Measurements from ENCODE around the gene KATNA1. TPM values are rescaled to one million over a fixed set of nuclear protein-coding genes. Genes with fewer than 3 reads are reported as not detected.
A peak's percentile ranks its signal among the peaks of the same experiment; 100 is the strongest.

Gene KATNA1
- total and polyA plus RNA-seq, 9 of the 15 experiments (the other 6 are each of a cell fraction or from before 2014, with no cell fraction given) = 22.5 to 76.9 (median 45.0) TPM

- TF ChIP-seq MNT (conservative IDR thresholded peaks at IDR 0.05) (peak in 1 of 2 experiments; percentile 38; a peak in 2 of 4 replicates), FOXO4 (CRISPR knock-in tag; IDR thresholded peaks at IDR 0.05) (peak; percentile 43; the same call in 1 of the 2 replicates), DNMT1 (IDR thresholded peaks at IDR 0.05) (no peak), NR1H2 (CRISPR knock-in tag; IDR thresholded peaks at IDR 0.05) (peak; percentile 65; the same call in 1 of the 2 replicates), ZNF592 (IDR thresholded peaks at IDR 0.05) (0 out of 2 replicates have a peak, but pooled peaks have one; percentile 43), ZNF217 (CRISPR knock-in tag; IDR thresholded peaks at IDR 0.05) (no peak), VEZF1 (CRISPR knock-in tag; IDR thresholded peaks at IDR 0.05) (peak; percentile 31), FOXP4 (CRISPR knock-in tag; IDR thresholded peaks at IDR 0.05; ENCODE audit: borderline replicate concordance) (peak; percentile 87), IRF1 (CRISPR knock-in tag; IDR thresholded peaks at IDR 0.05; ENCODE audit: borderline replicate concordance) (peak; percentile 88; the same call in 1 of the 2 replicates), PTTG1 (tag; IDR thresholded peaks at IDR 0.05; ENCODE audit: low read depth) (no peak), FOXK1 (CRISPR knock-in tag; IDR thresholded peaks at IDR 0.05; ENCODE audit: borderline replicate concordance) (peak; percentile 69), FOXA3 (CRISPR knock-in tag; conservative IDR thresholded peaks at IDR 0.05 in 1 of 2, IDR thresholded peaks at IDR 0.05 in 1 of 2) (peak in 1 of 2 experiments; percentile 30; a peak in 1 of 4 replicates)
Measured at GRCh38 chr6:149566410-149567193, 81.9 kb downstream of the KATNA1 start (continued).
